COLO829 (cell line): ENCODE measurements around the gene SLC30A7.
"Not testable (repeated sequence)": the region's sequence is repeated elsewhere in the genome, so short reads cannot be mapped to it uniquely, and the experiment has no call there.

Experiments used
- DNase-seq: peaks from one replicate; pipeline ENCODE4 v3.0.0; 2012; ENCODE audit warnings: low spot score

SLC30A7 gene

GRCh38 chr1:100895540-100896480, at the start of gene SLC30A7:
Gene SLC30A7 (plus strand): TSS chr1:100896090. CDS start chr1:100896263, 173 bp downstream.
- DNase-seq: peak; percentile 69

GRCh38 chr1:100847361-100848082, 48.4 kb upstream of the SLC30A7 start:
- DNase-seq: no peak

DNA sequence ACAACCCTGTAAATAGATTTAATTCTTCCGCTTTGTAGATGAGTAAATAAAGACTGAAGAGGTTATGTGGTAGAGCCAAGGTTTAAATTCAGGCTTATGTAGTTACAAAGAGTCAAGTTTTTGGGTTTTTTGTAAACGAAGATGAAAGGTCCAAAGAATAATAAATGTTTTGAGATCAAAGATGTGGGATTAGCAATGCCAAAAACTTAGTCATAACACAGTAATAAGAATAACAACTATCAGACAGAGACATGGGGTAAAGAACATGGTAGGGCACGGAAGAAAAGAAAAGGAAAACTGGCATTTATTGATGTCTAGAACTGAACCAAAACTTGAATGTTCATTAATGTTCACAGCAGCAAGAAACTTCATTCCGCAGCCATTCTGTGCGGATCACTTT, 44.2 kb upstream of the SLC30A7 start:
- DNase-seq: no peak

GRCh38 chr1:100852976-100853375, 42.9 kb upstream of the SLC30A7 start:
- no peak for DNase-seq

GRCh38 chr1:100855116-100855515, 40.8 kb upstream of the SLC30A7 start:
- not testable (repeated sequence) for DNase-seq

- DNase-seq: peak; percentile 14
Measured at GRCh38 chr1:100860397-100860991, 35.4 kb upstream of the SLC30A7 start.

DNA sequence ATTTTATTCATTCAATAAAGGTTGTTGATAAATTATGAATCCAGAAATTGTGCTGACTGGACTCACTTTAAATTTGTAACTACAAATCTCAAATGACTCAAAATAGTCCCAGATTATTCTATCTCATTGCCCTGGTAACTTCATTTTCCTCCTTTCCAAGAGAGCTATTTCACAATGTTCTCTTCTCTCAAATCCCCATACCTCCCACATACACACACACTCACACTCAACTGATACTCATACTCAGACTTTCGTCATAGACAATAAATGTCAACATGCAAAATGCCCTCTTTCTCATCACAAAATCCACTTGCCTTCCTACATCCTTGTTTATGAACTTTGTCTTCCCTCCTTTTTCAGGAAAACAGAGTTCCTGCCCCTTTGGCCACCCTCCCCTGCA, 34.5 kb upstream of the SLC30A7 start:
- no peak for DNase-seq

- DNase-seq: no peak
Measured at GRCh38 chr1:100862591-100862990, 33.3 kb upstream of the SLC30A7 start.

DNA sequence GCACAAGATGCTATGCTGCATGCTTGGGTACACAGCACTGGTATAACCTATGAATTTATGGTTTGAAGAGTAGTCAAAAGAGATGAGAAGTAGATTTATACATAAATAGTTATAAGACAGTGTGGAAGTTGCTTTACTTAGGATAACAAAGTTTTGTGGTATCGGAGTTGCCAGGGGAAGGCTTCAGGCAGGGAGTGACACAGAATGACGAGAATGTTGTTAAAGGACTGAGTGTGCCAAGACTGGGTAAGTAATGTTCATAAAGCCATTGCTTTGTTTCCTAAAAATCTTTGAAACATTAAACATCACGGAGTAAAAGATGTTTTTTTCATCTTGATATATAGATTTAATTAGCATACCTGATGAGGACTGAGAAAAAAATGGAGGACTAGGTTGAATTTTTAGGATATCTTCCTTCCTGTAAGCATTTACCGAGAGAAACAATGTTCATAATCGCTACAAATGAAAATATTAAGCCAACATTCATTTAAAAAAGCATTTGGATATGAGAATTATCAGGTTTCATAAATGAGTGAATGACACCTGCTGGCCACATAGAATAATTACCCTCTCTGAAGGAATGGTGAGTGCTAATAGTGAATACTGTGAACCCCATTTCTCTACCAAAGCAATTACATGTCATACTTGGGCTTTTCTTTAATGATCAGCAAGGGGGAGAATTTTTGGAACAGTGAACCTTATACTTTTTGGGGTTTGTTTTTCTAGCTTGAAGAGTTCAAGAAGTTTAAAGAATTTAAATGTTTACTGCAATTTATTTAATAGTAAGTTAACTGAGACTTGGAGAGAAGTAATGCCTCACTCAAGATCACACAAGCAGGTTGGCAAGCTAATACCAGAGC, 29.6 kb upstream of the SLC30A7 start:
- DNase-seq: no peak

DNA sequence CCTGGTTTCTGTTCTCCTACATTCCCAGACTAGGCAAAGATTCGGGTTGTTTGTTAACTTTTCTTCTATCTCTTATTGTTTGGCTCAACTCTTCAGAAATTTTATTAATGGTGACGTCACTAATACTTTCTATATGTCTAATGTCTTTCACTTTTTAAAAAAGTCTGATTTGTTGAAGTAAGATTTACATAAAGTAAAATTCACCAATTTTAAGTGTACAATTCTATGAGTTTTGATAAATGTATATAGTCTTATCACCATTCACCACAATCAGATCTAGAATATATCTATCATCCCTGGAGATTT, 29.0 kb upstream of the SLC30A7 start:
- no peak for DNase-seq

- peak; percentile 5 for DNase-seq
Measured at GRCh38 chr1:100868364-100868995, 27.4 kb upstream of the SLC30A7 start.

GRCh38 chr1:100869996-100870395, 25.9 kb upstream of the SLC30A7 start:
- DNase-seq: no peak

DNA sequence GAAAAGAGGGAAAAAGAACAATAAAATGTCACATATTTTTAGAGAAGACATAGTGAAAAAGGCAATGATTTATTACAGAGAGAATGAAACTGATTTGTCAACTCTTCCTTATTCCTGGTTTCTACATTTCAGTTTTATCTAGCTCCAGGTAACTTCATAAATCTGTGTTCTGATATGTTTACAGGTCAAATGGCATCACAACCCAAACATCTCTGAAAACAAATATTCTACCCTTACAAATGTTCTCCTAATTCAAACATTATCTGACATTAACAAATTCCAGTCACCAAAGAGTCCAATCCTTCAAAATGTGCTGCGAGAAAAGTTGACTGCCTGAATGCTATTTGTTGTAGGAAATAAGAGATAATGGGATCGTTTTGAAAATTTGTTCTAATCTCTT, 21.5 kb upstream of the SLC30A7 start:
- no peak for DNase-seq

- no peak for DNase-seq
Measured at GRCh38 chr1:100875228-100875627, 20.7 kb upstream of the SLC30A7 start.

DNA sequence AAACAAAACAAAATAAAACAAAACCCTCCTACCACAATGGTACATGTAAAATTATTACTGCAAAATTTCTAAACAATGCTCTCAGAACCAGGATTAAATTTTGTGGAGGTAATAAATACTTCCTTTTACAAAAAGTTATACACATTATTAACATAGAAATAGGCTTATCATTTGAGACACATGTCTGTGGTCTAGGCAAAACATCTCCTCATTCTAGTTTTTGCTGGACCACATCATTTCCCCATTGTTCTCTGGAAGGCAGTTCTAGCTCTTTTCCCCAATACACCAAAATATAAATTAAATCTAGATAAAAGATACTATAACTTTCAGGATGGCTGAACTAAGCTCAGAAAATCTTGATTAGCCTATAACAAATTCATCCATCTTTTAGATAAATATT, 19.6 kb upstream of the SLC30A7 start:
- no peak for DNase-seq

DNA sequence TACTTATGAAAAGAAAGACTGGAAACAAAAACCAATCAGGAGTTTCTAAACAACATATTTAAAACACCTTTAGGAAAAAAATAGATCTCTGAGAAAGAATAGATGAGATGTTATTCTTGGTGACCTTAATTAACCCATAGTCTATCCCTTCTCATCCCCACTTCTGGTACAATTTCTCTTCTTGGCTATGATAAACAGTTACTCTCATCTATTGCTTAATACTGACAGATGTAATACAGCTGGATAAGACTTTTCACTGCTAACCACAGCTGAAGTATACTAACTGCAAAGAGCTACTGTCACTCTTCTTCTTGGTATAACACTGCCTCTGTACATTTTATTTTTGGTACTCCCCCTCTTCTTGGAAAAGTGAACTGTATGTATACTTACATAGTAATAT, 16.5 kb upstream of the SLC30A7 start:
- no peak for DNase-seq

GRCh38 chr1:100881687-100882086, 14.2 kb upstream of the SLC30A7 start:
- no peak for DNase-seq

DNA sequence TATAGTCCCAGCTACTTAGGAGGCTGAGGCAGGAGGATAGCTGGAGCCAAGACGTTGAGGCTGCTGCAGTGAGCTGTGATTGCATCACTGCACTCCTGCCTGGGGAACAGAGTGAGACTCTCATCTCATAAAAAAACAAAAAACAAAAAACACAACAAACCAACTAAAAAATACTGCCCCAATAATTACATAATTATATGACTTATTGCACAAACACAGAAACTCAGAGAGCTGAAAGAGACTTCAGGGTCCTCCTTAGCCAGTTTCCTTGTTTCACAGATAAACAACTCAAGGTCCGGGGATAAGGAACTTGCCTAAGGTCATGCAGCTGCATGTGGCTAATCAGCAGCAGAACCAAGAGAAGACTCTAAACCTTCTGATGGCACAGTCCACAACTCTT, 13.2 kb upstream of the SLC30A7 start:
- DNase-seq: no peak

- DNase-seq: no peak
Measured at GRCh38 chr1:100883963-100884362, 11.9 kb upstream of the SLC30A7 start.

- not testable (repeated sequence) for DNase-seq
Measured at GRCh38 chr1:100889007-100889406, 6.9 kb upstream of the SLC30A7 start.

DNA sequence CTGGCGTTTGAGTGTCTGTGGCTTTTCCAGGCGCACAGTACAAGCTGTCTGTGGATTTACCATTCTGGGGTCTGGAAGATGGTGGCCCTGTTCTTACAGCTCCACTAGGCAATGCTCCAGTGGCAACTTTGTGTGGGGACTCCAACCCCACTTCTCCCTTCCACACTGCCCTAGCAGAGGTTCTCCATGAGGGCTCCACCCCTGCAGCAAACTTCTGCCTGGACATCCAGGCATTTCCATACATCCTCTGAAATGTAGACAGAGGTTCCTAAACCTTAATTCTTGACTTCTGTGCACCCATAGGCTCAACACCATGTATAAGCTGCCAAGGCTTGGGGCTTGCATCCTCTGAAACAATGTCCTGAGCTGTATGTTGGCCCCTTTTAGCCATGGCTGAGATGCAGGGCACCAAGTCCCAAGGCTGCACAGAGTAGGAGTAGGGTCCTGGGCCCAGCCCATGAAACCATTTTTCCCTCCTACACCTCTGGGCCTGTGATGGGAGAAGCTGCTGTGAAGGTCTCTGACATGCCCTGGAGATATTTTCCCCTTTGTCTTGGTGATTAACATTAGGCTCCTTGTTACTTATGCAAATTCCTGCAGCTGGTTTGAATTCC, 5.9 kb upstream of the SLC30A7 start:
- DNase-seq: not testable (repeated sequence)
